ENCODE results near the gene ING5.

DNA sequence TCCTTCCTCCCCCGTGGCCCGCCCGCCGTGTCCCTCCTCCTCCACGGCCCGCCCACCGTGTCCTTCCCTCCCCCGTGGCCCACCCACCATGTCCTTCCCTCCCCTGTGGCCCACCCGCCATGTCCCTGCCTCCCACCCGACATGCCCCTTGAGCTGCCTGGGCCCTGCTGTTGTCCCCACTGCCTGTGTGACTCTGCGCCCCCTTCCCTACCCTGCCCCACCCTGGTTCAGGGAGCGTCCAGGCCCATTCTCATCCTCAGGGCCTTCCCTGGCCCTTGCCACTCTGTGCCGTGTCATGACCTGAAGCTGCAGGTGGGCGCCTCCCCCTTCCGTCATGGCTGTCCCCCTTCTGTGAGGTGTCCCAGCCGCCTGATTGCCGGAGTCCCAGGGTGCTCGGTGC lies 53.3 kb downstream of the ING5 start:
- TF ChIP-seq, protein P1, sequence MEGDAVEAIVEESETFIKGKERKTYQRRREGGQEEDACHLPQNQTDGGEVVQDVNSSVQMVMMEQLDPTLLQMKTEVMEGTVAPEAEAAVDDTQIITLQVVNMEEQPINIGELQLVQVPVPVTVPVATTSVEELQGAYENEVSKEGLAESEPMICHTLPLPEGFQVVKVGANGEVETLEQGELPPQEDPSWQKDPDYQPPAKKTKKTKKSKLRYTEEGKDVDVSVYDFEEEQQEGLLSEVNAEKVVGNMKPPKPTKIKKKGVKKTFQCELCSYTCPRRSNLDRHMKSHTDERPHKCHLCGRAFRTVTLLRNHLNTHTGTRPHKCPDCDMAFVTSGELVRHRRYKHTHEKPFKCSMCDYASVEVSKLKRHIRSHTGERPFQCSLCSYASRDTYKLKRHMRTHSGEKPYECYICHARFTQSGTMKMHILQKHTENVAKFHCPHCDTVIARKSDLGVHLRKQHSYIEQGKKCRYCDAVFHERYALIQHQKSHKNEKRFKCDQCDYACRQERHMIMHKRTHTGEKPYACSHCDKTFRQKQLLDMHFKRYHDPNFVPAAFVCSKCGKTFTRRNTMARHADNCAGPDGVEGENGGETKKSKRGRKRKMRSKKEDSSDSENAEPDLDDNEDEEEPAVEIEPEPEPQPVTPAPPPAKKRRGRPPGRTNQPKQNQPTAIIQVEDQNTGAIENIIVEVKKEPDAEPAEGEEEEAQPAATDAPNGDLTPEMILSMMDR (IDR thresholded peaks at IDR 0.05 in 2 of 3, conservative IDR thresholded peaks at IDR 0.05 in 1 of 3; ENCODE audit: borderline replicate concordance in 1 of 3, insufficient read depth in 1 of 3, low read depth in 2 of 3, low read length in 2 of 3) = no peak
- TF ChIP-seq EZH2 (IDR thresholded peaks at IDR 0.05) (no peak), MAX (IDR thresholded peaks at IDR 0.05) (no peak), POLR2A (IDR thresholded peaks at IDR 0.05; ENCODE audit: borderline replicate concordance, extremely low read depth, insufficient read depth, insufficient read length) (no peak), EGR1 (IDR thresholded peaks at IDR 0.05; ENCODE audit: low read depth) (no peak), EZH2phosphoT487 (IDR thresholded peaks at IDR 0.05; ENCODE audit: borderline replicate concordance) (no peak), ZNF274 (IDR thresholded peaks at IDR 0.05; ENCODE audit: low read depth, low read length) (no peak), CEBPB (IDR thresholded peaks at IDR 0.05; ENCODE audit: low read depth) (no peak)
- TF ChIP-seq, protein P2, sequence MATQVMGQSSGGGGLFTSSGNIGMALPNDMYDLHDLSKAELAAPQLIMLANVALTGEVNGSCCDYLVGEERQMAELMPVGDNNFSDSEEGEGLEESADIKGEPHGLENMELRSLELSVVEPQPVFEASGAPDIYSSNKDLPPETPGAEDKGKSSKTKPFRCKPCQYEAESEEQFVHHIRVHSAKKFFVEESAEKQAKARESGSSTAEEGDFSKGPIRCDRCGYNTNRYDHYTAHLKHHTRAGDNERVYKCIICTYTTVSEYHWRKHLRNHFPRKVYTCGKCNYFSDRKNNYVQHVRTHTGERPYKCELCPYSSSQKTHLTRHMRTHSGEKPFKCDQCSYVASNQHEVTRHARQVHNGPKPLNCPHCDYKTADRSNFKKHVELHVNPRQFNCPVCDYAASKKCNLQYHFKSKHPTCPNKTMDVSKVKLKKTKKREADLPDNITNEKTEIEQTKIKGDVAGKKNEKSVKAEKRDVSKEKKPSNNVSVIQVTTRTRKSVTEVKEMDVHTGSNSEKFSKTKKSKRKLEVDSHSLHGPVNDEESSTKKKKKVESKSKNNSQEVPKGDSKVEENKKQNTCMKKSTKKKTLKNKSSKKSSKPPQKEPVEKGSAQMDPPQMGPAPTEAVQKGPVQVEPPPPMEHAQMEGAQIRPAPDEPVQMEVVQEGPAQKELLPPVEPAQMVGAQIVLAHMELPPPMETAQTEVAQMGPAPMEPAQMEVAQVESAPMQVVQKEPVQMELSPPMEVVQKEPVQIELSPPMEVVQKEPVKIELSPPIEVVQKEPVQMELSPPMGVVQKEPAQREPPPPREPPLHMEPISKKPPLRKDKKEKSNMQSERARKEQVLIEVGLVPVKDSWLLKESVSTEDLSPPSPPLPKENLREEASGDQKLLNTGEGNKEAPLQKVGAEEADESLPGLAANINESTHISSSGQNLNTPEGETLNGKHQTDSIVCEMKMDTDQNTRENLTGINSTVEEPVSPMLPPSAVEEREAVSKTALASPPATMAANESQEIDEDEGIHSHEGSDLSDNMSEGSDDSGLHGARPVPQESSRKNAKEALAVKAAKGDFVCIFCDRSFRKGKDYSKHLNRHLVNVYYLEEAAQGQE (IDR thresholded peaks at IDR 0.05; ENCODE audit: low read depth) = no peak
